Calu3 (cell line): ENCODE data around the gene GOLGA6L7. TPM values are rescaled to one million over a fixed set of nuclear protein-coding genes. Genes with fewer than 3 reads are reported as not detected.
"Not testable (repeated sequence)": the region's sequence is repeated elsewhere in the genome, so short reads cannot be mapped to it uniquely, and the experiment has no call there.

Source experiments
- BruUV-seq: library from RNA; stranded (reverse); fragments of 400-500 nt; replicated peaks from 2 replicates; lab custom pipeline; 2021; lab: Mats Ljungman, UMichigan
- CTCF ChIA-PET: fragments of 300-600 bp; sonication (Branson Sonifier 250); formaldehyde crosslinking; loops from one replicate; lab custom pipeline; 2022; ENCODE audit warnings: antibody characterized with exemption; lab: Charles Lee
- DNase-seq: peaks from one replicate; pipeline ENCODE4 v3.0.0; 2022
- H3K27ac Mint-ChIP-seq: one replicate; pipeline ENCODE4 v1.8.0; 2022; ENCODE audit warnings: mixed read lengths; ENCODE audit not compliant: unreplicated experiment
- H3K27me3 Mint-ChIP-seq: one replicate; pipeline ENCODE4 v1.8.0; 2022; ENCODE audit warnings: mixed read lengths; ENCODE audit not compliant: unreplicated experiment
- H3K36me3 Mint-ChIP-seq: one replicate; pipeline ENCODE4 v1.8.0; 2022; ENCODE audit warnings: mild to moderate bottlenecking, moderate library complexity, mixed read lengths; ENCODE audit not compliant: insufficient read depth, unreplicated experiment
- H3K4me1 Mint-ChIP-seq: one replicate; pipeline ENCODE4 v1.8.0; 2022; ENCODE audit warnings: mild to moderate bottlenecking, low read depth, mixed read lengths; ENCODE audit not compliant: unreplicated experiment
- H3K4me3 Mint-ChIP-seq: one replicate; pipeline ENCODE4 v1.8.0; 2022; ENCODE audit warnings: mild to moderate bottlenecking, low read depth, moderate library complexity, mixed read lengths; ENCODE audit not compliant: unreplicated experiment
- H3K9me3 Mint-ChIP-seq: one replicate; pipeline ENCODE4 v1.8.0; 2022; ENCODE audit warnings: low read depth, mixed read lengths; ENCODE audit not compliant: unreplicated experiment
- intact Hi-C: fragments of 100-400 bp; cut with micrococcal nuclease; formaldehyde crosslinking; loops from one replicate; pipeline ENCODE4 v1.10.0; 2022; ENCODE audit not compliant: unreplicated experiment
- total RNA-seq: library from RNA; stranded (reverse); gene quantifications from 2 replicates; pipeline ENCODE4 v1.2.3, GENCODE V29; 2022
- TF ChIP-seq, protein P1 (sequence below): fragments of 200-600 bp; IDR thresholded peaks from one replicate; pipeline ENCODE4 v1.8.0; 2022; ENCODE audit warnings: antibody characterized with exemption; ENCODE audit not compliant: unreplicated experiment

Gene GOLGA6L7
- total RNA-seq, 1 experiment from 2014 or later = not detected

DNA sequence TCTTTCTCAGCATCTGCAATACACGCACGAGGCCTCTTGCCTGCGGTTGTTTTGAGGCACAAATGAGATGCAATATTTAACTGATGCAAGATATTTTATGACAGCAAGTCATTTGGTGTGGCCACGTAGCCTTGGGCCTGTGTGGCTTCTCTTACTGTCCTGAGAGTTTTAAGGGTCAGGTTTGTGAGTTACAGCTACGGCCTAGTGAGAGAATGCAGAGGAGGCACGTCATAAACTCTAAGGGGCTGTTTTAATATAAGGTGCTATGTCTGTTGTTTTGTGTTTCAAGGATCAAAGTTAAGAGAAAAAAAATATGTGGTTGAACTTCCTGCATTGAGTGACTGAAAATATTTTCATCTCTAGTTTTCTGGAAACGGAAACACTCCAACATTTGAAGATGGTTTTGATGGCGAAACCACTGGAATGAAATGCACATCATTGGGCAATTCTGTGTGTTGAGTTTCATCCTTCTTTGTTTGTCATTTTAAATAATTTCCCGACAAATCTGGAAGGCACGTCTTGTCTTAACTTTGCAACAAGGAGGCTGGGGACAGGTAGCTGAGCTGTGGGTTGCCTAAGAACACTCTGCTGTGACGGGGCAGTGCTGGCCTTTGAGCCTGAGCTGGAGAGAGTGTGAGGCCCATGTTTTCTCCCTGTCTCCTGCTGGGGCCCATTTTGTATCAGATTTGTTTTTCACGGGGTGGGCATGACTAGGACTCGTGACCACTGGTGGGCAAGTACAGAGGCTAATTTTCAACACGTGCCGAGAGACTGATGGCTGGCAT lies 42.5 kb upstream of the GOLGA6L7 start:
- CTCF ChIA-PET = no interaction called here
- H3K4me3 Mint-ChIP-seq = no peak overlapping the region
- no peaks in the 10 kb centered on the region for H3K36me3 Mint-ChIP-seq
- intact Hi-C loops = no loop called here
- no peak overlapping the region for H3K27ac Mint-ChIP-seq
- TF ChIP-seq, protein P1, sequence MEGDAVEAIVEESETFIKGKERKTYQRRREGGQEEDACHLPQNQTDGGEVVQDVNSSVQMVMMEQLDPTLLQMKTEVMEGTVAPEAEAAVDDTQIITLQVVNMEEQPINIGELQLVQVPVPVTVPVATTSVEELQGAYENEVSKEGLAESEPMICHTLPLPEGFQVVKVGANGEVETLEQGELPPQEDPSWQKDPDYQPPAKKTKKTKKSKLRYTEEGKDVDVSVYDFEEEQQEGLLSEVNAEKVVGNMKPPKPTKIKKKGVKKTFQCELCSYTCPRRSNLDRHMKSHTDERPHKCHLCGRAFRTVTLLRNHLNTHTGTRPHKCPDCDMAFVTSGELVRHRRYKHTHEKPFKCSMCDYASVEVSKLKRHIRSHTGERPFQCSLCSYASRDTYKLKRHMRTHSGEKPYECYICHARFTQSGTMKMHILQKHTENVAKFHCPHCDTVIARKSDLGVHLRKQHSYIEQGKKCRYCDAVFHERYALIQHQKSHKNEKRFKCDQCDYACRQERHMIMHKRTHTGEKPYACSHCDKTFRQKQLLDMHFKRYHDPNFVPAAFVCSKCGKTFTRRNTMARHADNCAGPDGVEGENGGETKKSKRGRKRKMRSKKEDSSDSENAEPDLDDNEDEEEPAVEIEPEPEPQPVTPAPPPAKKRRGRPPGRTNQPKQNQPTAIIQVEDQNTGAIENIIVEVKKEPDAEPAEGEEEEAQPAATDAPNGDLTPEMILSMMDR = no peak
- no peaks in the 10 kb centered on the region for H3K9me3 Mint-ChIP-seq
- no peaks in the 10 kb centered on the region for H3K4me1 Mint-ChIP-seq
- no peak for DNase-seq
- no peaks in the 10 kb centered on the region for H3K27me3 Mint-ChIP-seq
- BruUV-seq = no TSS peak

DNA sequence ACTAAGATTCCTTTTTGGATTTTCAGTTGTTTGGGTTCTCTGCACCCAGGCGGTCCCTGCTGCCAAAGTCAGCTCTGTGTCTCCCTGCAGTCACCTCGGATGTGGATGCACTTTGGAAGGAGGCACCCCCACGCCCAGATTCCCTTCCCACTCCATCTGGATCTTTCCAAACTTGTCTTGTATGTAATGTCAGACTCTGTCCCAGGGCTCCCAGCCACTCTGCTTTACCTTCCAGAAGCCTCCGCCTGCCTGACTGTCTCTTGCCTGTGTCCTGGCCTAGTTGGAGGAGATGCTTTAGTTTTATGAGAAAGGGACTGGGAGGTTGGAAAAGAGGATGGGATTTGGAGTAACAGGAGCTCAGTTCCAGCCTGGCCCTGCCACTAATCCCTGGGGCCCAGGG lies 41.8 kb upstream of the GOLGA6L7 start:
- H3K27ac Mint-ChIP-seq, intact Hi-C loops, H3K36me3 Mint-ChIP-seq, H3K9me3 Mint-ChIP-seq, H3K4me1 Mint-ChIP-seq, CTCF ChIA-PET, DNase-seq, BruUV-seq, H3K27me3 Mint-ChIP-seq, H3K4me3 Mint-ChIP-seq: not testable (repeated sequence)

DNA sequence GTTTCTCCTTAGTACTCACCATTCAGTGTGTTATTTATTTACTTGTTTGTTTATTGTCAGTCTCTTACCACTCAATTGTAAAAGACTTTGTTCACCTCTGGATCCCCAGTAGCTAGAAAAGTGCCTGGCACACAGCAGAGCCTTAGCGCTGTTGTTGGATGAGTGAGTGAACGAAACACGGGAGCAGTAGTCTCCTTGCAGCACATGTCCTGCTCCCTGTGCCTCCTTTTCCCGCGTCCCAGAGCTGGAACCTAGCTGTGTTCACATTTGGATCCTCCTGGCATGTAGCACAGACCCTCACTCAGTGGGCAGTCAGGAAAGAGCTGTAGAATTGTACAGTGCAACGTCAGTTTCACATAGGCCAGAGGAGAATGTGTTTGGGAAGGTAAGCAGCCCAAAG lies 41.4 kb upstream of the GOLGA6L7 start:
- H3K4me1 Mint-ChIP-seq, BruUV-seq, H3K27ac Mint-ChIP-seq, H3K4me3 Mint-ChIP-seq, intact Hi-C loops, H3K36me3 Mint-ChIP-seq, DNase-seq, CTCF ChIA-PET, H3K27me3 Mint-ChIP-seq, H3K9me3 Mint-ChIP-seq: not testable (repeated sequence)

DNA sequence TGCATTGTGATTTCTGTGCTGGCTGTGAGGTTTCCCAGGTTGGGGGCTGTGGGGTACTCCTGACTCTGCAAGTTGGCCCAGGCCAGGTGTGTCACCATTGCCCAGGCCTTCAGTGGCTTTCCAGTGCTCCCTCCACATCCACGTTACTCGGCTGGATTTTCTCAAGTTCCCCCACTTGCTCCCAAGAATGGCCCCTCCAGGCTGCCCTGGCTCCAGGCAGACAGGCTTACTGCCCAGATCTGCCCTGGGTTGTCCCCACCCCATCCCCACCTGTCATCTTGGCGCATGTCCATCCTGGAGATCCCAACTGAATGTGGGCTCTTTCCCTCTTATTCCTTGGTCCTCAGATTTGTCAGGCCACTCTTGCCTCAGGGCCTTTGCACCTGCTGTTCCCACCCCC lies 40.9 kb upstream of the GOLGA6L7 start:
- intact Hi-C loops = no loop called here

GRCh38 chr15:28888900-28889299 lies 40.5 kb upstream of the GOLGA6L7 start:
- Mint-ChIP-seq H3K27me3 (no peaks in the 10 kb centered on the region), H3K9me3 (no peaks in the 10 kb centered on the region), H3K4me1 (no peaks in the 10 kb centered on the region), H3K36me3 (no peaks in the 10 kb centered on the region), H3K4me3 (no peak overlapping the region), H3K27ac (no peak overlapping the region)
- CTCF ChIA-PET = no interaction called here
- intact Hi-C loops = no loop called here
- no peak for DNase-seq
- TF ChIP-seq, protein P1 = no peak
- BruUV-seq = no TSS peak

More for the DNA sequence above, 40.9 kb upstream of the GOLGA6L7 start:
- CTCF ChIA-PET = no interaction called here
- H3K36me3 Mint-ChIP-seq = no peaks in the 10 kb centered on the region
- H3K9me3 Mint-ChIP-seq = no peaks in the 10 kb centered on the region
- no peaks in the 10 kb centered on the region for H3K4me1 Mint-ChIP-seq
- TF ChIP-seq, protein P1 = no peak
- no peak for DNase-seq
- BruUV-seq = no TSS peak
- H3K27me3 Mint-ChIP-seq = no peaks in the 10 kb centered on the region
- H3K27ac Mint-ChIP-seq = no peak overlapping the region
- H3K4me3 Mint-ChIP-seq = no peak overlapping the region
